Astrocyte of the hippocampus (primary cell): Measurements from ENCODE around the gene EFS.
"Not testable (repeated sequence)": the region's sequence is repeated elsewhere in the genome, so short reads cannot be mapped to it uniquely, and the experiment has no call there.

ENCODE experiments used
- DNase-seq: peaks from one replicate; pipeline ENCODE4 v3.0.0; 2011; ENCODE audit warnings: low read depth, low spot score

Gene EFS

DNA sequence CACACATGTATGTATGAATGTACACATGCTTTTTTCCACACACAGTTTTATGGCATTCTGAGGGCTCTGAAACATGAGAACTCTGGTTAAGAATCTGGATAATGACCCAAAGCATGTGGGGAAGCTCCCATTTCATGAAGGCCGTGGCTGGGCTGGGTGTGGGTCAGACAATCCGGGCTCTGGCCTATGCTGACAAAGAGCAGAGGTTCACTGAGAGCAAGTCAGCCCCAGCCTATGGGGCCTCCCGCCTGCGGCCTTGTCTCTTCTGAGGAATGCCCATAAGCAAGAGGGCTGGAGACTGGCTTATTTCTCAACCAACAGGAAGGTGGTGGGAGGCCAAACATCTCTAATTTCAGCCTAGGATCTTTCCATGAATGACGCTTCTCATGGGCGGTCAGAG lies 34.6 kb upstream of the EFS start:
- DNase-seq: no peak

DNA sequence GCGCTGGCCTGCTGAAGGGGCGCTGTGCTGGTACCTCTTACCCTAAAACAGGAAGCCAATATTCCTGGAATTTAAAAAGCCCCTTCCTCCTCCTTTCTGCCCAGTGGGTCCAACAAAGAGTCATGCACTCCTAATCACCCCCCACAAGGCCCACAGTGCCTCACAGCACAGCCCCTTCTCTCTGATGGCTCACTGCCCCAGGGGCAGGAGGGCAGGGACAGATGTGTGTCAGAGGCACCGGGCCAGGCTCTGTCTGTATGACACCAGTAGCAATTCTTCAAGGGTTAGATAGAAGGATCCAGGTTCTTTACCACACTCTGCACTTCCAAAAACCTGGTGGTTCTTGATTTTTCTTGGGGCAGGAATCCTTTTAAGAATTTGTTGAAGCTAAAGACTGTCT lies 34.2 kb upstream of the EFS start:
- DNase-seq: no peak

DNA sequence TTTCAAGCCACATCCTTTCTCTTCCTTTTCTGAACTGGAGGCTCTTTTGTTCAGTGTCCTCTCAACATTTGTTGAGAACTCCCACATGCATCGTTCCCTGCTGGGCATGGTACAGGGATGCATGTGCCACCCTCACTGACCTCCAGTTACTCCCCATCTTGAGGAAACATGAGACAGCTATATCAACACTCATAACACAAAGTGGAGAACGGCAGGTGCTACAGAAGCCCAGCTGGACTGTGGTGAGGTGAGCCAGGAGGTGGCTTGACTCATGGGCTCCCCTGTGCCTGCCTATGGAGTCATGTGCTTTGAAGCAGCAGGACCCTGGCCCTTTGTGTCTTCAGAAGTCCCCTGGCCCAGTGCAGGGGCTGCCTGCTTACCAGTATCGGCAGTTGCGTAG lies 33.4 kb upstream of the EFS start:
- DNase-seq: no peak

DNA sequence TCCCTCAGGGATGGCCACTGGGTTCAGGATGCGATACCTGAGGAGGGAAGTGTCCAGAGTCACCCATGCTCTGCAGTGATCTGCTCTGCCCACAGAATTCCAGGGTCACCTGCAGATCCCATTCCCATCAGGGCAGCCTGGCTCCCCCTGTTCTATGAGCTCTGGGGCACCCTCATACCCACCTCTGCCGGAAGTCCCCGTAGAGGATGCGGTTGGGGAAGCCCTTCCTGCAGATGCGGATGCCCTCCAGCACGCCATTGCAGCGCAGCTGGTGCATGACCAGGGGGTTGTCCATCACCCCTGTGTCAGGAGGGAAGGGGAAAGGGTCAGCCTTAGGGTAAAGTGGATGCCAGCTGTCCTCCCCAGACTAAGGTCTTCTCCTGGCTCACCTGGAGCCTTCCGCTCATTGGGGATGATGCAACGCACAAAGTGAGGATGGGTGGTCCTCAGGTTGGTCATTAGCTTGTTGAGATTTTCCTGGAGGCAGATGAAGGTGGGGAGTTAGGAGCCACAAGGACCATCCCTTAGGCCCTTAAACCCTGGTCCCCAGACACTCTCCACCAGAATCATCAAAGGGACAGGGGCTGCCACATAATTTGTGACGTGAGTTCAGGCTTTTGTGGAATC lies 31.9 kb upstream of the EFS start:
- no peak for DNase-seq

DNA sequence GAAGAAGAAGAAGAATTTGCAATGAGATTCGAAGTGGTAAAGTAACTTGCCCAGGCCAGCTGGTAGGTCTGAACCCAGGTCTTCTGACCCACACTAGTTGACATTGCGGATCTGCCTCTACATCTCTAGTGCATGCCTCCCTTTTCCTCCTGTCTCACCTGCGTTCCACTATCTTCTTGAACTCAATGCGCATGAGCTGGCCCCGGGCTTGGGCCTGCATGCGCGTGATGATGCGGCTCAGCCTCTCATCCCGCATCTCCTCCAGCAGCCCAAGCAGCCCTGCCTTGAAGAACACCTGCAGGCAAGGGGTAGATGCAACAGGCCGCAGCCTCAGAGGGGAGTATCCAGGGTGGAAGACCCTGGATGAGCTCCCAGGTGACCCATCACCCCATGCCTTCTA lies 31.2 kb upstream of the EFS start:
- DNase-seq: no peak

DNA sequence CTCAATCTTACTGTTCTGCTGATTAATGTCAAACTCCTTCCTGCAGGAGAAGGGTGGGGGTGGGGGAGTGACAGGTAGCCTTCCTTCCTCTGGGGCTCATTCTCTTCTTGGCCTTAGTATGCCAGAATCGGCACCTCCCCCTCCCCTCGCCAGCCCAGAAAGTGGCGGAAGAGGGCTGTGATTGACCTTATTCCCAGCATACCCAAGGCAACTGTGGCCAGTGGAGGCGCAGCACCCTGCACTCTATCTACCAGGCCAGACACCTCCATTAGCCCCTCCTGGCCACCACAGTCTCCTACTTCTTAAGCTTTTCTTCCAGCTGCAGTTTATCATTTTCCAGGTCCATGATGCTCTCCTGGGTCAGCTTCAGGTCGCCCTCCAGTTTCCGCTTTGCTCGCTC lies 27.6 kb upstream of the EFS start:
- DNase-seq: no peak

DNA sequence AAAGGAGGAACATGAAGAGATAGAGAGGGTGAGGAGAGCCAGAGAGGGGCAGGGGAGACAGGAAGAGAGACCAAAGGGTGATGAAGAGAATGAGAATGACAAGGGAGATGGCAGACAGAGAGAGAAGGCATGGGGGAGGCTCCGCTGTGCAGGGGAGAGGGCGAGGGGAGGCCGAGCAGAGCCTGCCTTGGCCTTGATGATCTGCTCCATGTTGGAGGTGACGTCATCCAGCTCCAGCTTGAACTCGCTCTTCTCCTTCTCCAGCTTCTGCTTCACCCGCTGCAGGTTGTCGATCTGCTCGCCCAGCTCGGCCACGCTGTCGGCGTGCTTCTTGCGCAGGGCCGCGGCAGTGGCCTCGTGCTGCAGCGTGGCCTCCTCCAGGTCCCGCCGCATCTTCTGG lies 24.9 kb upstream of the EFS start:
- not testable (repeated sequence) for DNase-seq

DNA sequence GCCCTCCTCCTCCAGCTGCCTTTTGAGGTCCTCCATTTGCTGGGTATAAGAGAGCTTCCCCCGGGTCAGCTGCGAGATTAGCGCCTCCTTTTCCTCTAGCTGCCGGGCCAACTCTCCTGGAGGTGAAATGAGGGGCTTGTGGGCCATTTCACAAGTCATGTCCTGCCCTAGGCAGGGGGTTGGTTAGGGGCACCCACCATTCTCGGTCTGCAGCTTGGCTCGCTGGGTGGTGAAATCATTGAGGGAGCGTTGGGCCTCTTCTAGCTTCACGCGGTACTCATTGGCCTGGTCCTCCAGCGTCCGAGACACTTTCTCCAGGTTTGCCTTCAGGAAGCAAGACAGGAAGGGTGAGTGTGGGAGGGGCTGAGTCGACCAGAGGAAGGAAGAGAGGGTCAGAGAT lies 24.4 kb upstream of the EFS start:
- no peak for DNase-seq

DNA sequence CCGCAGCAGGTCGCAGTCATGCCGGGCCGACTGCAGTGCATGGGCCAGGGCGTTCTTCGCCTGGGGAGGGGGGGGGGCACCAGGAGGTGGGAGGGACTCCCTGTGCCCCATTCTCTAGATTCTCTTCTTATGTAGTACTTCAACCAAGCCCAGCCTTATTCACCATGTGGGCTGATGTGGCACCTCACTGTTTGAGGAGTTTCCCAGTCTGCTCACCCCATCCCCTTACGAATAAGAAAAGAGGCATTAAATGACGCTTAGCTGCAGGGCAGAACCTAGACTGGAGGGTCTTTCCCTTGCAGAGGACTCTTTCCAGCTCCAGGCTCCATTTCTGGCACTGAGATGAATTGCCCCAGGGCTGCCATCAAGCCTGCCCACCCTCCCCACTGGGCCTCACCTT lies 24.0 kb upstream of the EFS start:
- no peak for DNase-seq

DNA sequence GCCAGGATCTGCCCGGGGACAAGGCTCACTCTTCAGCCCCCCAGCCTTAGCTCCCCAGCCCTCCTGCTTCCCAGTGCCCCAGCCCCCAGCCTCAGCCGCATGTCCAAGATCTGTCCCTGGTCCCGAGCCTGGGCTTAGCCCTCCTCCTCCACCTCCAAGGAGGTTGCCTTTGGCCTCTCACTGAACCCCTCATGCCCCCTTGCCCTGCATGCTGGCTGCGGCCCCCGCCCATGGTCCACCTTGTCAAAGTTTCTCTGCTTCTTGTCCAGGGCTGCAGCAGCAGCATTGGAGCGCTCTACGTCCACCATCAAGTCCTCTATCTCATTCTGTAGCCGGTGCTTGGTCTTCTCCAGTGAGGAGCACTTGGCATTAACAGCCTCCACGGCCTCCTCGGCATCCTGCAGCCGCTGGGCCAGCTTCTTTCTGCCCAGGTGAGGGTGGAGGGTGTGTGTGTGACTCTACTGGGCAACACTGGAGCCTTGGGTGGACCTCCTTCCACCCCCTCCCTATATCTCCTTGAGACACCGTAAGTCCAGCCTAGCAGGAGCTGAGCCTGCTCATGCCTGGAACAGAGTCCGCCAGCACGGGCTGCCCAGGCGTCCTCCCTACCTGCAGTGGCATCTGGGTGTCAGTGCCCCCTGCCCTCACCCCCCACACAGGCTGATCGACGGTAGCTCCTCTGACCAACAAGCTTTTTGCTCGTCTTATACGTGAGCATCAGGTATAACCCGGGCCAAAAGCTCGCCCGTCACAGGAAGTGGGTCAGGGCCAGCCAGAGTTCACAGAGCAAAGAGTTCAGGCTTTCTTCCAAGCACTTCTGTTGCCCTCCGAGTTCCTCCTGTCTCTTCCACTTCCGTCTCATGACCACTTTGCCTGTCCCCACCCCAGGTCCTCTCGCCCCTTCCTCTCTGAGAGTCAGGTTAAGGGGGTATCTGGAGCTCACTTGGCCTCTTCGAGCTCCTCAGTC lies 23.2 kb upstream of the EFS start:
- no peak for DNase-seq

DNA sequence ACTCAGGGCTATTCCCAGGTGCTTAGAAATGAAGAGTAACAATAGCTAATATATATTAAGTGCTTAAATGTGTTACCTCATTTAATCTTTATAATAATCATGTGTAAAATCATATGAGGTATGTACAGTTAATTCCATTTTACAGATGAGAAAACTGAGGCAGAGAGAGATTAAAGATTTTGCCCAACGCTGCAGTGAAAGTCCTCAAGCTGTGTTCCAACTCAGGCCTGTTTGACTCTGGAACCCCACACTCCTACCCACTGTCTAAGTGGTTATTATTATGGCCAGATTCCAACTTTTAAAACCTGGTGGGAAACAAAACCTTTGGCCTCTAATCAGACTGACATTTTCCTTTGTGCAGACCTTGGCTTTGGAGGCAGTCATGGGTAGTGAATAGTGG lies 22.0 kb upstream of the EFS start:
- no peak for DNase-seq

DNA sequence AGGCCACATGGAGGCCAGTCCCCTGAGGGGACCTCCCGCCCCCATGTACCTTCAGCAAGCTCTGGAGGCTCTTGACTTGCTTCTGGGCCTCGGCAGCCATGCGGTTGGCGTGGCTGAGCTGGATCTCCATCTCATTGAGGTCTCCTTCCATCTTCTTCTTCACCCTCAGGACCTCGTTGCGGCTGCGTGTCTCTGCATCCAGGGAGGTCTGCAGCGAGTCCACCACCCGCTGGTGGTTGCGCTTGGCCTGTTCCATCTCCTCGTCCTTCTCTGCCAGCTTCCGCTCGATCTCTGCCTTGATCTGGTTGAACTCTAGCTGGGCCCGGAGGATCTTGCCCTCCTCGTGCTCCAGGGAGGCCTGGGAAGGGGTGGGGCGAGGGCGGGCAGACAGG lies 21.3 kb upstream of the EFS start:
- not testable (repeated sequence) for DNase-seq

DNA sequence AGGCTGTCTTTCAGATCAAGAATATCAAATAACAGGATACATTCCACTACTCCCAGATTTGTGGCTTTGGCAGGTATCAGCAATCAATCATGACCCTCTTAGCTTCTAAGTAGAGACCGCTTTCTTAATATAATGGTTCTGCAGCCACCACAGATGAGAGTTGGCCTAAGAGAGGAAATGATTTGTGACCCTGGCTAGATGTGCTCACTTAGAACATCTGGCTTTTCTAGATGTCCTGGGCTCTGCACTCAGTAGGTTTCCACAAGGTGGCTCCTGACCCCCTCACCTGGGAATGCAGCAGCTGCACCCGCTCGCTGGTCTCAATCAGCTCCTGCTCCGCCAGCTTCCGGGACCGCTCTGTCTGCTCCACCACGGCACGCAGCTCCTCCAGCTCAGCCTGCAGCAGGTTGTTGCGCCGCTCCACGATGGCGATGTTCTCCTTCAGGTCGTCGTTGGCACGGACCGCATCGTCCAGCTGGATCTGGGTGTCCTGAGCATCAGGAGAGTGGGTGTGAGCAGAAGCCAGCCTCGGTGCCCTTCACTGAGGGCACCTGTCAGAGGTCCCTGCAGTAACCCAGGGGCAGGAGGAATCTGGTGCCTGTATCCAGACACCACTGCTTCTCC lies 20.8 kb upstream of the EFS start:
- no peak for DNase-seq

DNA sequence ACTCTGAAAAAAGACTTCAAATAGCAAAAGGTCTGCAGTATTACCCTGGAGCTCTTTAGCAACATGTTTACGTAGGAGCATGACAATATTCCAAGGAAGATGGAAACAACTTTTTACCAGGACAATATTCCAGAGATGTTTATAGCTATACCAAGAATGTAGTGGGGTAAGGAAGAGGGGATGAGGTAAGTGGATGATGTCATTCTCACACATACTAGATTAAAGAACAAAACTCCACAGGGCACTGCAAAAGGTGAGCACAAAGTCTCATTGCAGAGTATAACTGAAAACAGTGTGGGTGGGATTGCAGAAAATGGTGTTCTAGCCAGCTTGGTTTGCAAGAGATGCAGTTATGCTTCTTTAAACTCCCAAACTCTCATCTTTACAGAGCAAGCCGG lies 20.3 kb upstream of the EFS start:
- no peak for DNase-seq

DNA sequence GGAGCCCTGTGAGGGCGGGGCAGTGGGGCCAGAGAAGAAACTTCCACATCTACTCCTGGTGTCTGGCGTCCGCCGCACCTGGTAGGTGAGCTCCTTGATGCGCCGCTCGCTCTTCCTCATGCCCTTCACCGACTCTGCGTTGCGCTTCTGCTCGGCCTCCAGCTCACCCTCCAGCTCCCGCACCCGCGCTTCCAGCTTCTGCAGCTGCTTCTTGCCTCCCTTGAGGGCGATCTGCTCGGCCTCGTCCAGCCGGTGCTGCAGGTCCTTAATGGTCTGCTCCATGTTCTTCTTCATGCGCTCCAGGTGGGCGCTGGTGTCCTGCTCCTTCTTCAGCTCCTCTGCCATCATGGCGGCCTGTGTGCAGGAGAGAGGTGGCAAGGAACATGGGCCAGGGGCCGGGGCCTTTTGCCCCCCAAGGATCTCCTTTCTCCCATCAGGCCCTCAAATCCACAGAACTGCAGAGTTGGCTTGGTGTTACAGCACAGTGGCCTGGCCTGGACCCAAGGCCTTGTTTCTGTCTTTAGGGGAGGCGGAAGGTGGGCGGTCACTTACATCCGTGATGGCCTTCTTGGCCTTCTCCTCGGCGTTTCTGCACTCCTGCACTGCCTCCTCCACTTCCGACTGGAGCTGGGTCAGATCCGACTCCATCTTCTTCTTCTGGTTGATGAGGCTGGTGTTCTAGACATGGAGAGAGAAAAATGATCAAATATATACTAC lies 19.6 kb upstream of the EFS start:
- no peak for DNase-seq

DNA sequence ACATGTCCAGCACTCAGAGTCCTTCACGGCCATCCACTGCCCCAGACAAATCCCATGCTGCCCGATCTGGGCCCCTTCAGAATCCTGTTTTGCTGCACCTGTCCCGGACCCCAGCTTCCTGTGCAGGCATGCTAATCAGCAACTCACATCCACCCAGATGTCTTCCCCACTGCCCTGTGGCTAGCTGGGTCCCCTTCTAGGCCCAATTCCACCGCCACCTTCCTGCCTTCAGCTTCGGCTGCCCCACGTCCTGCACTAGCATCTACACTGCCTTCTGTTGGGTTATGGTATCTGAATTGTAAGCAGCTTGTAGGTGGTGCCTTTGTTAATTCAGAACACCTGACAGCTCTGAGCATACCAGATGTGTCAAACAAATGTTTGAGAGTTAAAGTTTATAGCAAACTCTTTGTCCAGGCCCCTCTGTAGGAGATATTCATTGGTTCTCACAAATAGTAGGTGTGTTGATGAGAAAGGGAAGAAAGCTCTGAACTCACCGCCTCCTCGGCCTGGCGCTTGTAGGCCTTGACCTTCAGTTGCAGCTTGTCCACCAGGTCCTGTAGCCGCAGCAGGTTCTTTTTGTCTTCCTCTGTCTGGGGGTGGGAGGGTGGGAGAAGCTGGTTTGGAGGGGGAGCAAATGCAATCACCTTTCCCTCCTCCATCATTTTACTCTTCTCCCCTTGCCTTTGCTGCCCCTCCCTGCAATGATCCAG lies 17.9 kb upstream of the EFS start:
- no peak for DNase-seq

DNA sequence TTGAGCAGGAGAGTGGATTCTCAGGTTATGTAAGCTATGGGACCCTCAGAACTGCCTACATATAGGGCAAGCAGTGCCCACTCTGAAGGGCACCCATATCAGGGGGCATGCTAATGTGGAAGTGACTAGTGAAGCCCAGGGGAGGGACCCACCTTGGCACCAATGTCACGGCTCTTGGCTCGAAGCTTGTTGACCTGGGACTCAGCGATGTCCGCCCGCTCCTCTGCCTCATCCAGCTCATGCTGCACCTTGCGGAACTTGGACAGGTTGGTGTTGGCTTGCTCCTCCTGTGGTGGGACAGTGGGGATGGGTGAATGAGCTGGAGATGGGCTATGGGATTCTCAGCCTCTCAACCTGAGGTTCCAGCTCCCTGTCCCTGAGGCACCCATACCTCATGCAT lies 17.3 kb upstream of the EFS start:
- DNase-seq: no peak

DNA sequence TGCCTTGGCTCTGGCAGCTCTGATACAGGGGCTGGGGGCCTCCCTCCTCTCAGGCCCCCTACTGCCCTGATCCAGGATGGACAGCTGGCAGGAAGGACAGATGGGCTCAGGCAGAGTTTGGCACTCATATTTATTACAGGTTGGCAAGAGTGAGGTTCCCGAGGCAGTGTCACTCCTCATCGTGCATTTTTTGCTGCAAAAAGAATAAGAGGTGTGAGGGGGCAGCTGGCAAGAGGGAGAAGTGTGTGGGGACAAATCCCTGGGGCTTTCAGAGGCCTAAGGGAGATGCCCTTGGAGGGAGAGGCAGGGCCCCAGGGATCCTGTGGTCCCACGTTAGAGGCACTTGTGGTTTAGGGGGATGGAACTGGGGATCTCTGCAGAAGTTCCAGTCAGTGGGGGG lies 16.9 kb upstream of the EFS start:
- no peak for DNase-seq

DNA sequence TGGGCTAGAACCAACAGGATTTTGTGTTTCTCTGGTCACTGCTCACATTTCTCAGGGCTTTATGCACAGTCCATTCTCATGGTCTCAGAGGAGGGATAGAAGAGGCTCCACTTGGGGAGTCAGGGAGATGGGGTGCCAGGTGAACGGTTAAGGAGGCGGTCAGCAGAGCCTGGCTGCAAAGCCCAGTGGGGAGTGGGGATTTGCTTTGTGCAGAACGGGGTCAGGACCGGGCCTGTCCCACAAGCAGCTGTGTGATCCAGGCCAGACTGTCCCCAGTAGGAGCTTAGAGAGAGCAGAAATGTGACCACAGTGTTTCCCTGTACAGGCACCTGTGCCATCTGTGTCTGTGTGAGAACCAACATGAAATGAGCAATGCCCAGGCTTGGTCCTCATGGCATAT lies 16.0 kb upstream of the EFS start:
- no peak for DNase-seq

DNA sequence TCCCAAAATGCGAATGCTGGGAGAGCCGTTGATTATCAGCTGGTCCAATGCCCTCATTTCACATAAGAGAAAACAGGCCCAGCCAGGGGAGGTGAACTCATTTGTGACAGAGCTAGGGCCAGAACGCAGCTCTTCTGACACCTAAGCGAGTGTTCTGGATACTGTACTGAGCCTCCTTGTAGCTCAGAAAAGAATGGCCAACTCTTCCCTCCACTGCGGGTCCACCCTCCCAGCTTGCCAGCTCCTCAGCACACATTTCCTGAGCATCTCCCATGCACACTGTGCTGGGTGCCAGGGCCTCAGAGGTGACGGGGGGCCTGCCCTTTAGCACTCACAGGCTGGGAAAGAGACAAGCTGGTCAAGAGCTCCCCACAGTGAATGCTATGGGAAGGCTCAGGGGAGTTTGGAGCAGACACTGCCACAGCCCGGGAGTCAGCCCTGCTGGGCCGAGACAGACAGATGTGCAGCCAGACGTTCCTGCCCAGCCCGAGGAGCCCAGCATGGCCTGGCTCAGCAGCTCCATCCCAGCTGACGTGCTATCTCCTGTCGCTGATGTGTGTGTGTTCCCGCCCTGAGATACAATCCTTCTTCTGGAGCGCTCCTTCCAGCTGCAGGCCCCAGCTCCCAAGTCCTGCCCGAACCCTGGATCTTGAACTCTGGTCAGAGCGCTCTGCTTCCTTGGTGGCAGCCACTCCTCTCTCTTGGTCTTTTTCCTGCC lies 15.4 kb upstream of the EFS start:
- no peak for DNase-seq
